ENCODE measurements around the gene XYLT1.

Gene XYLT1

DNA sequence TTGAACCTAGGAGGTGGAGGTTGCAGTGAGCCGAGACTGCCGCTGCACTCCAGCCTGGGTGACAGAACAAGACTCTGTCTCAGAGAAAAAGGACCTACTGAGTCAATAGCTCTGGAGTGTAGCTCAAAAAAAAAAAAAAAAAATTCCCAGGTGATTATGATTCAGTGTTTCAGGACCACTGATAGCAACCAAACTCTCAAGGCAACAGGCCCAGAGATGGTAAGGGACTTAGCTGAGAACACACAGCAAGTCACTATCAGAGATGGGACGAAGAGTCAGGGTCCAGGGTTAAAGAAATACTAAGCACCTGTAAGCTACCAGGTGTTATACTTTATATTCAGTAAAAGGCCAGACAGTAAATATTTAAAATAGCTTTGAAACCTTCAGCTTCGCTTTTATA is 335.3 kb downstream of the XYLT1 start:
- DNase-seq (ENCODE audit: low read depth) = no peak

DNA sequence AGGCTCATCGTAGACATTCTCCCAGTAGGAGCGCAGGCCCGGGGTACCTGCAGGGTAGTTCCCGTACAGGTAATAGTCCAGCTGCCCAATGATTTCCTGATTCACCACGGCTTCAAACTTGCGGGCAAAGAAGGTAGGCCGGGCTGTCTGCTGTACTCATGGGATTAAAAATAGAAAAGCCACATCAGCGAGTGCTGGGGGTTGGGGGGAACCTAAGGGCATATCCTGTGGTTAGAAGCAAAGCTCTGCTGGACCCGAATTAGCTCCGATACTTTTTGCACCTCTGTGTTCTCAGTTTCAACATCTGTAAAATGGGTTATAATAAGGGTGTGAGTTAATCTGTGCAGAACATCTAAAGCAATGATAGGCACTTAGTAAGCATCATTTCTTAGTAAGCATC is 336.2 kb downstream of the XYLT1 start:
- DNase-seq (ENCODE audit: low read depth) = no peak

DNA sequence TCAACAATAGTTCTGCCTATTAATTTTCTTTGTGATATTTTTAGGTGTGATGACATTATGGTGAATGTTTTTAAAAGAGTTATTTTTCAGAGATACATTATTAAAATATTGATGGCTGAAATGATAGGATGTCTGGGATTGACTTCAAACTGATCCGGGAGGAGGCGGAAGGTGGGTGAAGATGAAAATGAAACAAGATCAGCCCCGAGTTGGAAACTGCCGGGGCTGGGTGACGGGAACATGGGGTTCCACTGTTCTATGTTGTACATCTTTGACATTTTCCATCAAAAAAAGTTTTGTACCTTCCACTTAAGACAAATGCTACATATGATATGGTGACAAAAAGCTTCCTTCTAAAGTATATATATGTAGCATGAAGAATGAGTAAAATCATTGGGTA is 336.9 kb downstream of the XYLT1 start:
- no peak for DNase-seq (ENCODE audit: low read depth)

DNA sequence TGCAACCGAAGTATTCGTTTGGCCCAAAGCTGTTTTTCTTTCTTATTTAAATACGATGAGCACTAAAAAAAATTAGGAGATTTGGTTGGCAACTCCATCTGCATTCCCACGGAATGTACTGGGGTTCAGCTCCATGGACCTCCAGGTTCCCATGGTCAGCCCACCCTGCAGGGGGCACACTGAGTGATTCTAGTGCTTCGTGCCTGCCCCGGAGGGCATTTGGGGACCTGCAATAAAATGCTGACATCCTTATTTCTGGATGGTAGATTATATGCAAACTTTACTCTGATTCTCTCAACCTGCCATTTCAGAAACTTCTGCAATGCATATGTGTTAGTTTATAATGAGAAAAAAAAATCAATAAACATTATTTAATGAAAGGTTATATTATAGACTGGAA is 339.4 kb downstream of the XYLT1 start:
- no peak for DNase-seq (ENCODE audit: low read depth)

DNA sequence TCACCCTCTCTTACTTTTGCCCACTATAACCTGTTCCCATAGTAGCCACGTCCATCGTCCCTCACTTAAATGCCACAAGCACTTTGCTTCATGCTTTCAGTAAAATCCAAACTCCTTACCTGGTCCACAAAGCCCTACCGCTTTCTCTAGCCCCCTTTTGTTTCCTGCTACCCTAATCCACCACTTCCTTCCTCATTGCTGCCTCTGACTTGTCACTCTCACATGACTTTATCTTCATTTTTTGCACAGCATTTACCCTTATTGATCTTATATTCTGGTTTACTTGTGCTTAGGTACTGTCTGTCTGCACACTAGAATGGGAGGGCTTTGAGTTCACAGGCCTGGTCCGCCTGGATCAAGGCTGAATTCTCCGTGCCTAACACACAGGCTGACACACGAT is 340.0 kb downstream of the XYLT1 start:
- DNase-seq (ENCODE audit: low read depth) = no peak

DNA sequence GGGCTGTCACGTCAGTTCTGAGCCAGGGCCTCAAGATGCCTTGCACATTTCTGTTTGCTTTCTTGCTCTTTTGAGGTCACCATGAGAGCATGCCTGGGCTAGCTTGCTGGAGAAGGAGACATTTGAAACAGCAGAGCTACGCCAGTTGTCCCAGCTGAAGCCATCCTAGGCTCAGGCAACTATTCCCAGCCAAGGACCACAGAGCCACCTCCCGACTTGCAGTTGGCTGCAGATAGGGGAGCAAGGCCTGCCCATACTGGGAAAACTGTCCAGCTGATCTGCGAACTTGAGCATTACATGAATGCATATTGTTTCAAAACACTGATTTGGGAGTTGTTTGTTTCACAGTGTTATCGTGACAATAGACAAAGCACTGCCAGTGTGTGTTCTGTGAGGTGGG is 340.8 kb downstream of the XYLT1 start:
- no peak for DNase-seq (ENCODE audit: low read depth)

DNA sequence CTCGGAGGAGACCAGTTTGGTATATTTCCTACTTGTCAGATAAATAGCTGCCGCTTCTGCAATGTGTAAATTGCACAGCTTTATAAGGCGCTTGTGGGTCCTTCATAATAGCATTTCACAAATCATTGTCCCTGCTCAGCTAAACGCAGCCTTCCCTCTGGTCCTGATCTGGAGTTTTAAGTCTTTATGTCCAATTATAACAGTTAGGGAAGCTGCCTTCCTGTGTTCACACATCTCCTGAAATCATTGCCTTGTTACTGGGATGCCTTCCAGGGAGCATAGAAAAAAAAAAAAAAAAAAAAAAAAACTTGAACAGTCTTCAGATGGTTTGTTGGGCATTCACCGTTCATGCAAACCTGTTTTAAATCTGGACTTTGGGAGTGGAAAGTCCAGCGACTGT is 342.0 kb downstream of the XYLT1 start:
- no peak for DNase-seq (ENCODE audit: low read depth)

DNA sequence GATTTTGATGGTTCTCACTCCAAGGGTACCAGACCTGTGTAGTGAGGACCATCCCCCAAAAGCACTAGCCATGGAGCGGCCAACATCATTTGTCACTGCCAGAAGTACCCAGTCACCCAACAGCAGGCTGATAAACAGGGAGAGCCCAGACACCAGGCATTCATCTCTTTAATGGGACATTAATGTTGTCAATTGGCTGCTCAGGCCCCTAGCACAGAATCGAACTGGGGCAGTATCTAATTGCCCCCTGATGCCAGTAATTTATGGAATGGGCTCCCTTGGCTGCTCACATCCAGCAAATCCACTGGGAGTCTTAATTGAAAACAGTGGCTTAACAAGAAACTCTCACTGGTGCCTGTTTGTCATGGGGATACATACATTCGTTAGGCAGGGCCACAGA is 344.6 kb downstream of the XYLT1 start:
- no peak for DNase-seq (ENCODE audit: low read depth)

DNA sequence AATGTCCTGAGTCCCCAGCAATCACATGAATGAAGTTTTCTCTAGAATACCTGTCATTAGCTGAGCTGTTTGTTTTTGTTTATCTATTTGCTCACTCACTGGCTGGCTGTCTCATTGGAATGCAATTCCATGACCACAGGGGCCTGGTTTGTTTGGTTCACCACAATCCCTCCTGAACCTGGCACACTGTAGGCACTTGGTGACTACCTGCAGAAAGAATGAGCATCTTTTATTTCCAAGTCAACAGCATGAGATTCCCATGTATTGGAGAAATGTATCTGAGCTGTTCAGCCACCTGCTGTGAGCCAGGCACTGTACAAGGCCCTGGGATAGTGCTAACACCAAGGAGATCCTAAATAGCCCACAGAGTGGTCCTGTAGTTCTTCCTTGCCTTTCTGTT is 345.1 kb downstream of the XYLT1 start:
- DNase-seq (ENCODE audit: low read depth) = no peak

DNA sequence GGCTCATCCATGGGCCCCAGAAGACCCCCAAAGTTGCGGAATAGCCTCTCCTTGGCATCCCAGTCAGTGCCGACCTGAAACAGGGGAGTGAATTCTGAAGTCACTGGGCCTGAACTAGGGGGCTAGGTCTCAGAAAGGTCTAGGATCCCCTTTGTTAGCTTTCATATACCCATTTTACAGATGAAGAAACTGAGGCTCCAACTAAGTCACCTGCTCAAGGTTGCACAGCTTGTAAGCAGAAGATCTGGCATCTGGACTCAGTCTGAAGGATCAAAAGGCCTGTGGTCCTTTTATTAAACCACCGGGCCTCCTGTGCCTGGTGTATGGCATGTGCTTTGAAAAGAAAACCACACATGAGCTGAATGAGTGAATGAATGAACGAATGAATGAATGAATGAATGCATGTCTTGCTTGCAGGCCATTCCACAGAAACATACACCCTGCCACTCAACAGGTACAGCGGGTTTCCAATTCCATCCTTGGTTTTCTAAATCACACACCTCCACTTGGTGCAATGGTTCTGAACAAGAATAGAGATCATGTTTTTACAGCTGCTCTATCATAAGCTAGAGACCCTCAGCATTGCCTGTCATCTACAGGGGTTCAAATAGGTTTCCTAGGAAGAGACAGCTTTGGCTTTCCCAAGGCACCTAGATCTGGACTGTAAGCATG is 352.7 kb downstream of the XYLT1 start:
- no peak for DNase-seq (ENCODE audit: low read depth)

DNA sequence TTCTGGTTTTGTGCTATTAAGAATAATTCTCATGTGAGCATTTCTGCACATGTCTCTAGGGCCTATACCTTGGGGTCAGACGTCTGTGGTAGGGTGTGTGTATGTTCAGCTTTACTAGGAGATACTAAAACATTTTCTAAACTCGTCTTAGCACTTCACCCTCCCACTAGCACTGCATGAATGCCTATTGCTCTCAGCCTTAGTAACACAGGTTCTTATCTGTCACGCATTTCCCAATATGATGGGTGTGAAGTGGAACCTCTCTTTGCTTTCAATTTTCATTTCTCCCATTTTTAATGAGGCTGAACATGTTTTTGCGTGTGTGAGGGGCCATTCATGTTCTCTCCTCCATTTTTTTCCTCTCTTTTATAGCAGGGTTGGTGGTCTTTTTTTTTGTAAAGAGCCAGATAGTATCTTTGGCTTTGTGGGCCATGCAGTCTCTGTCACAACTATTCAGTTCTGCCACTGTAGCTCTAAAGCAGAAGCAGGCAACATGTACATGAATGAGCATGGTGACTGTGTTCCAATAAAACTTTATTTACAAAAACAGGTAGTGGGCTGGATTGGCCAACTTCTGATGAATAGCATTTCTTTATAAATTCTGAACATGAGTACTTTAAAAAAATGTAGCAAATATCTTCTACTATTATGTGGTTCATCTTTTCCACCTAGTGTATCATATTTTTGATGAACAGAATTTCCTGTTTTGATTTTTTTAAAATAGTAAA is 354.0 kb downstream of the XYLT1 start:
- DNase-seq (ENCODE audit: low read depth) = no peak

DNA sequence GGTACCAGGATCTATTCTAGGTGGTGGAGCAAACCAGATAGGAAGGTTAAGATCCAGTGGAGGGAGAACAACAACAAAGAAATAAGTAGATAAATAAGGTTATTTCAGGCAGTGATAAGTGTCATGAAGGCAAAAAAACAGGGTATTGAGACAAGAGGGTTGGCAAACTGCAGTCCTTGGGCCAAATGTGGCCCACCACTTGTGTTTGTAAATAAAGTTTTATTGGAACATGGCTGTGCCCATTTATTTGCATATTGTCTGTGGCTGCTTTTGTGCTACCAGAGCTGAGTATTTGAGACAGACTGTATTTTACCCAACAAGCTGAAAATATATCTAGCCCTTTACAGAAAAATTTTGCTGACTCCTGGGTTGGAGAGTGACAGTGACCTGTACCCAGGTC is 361.3 kb downstream of the XYLT1 start:
- no peak for DNase-seq (ENCODE audit: low read depth)

DNA sequence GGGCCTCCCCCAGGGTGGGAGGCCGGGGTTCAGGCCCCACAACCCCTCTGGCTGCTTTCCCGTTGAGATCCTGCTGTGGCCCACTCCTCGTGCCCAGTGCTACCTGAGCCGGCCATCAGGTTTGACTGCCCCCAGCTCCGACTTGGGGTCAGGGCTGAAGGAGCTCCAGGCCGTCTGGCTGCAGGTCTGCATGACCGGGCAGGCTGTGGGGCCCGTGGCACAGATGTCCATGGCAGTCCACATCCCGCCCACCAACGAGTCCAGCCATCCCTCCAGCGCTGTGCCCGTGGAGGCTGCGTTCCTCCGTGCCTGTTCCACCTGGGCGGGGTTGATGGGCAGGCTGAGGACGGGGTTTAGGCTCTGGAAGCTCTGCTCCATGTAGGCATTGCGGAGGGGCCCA is 362.2 kb downstream of the XYLT1 start:
- DNase-seq (ENCODE audit: low read depth) = no peak

DNA sequence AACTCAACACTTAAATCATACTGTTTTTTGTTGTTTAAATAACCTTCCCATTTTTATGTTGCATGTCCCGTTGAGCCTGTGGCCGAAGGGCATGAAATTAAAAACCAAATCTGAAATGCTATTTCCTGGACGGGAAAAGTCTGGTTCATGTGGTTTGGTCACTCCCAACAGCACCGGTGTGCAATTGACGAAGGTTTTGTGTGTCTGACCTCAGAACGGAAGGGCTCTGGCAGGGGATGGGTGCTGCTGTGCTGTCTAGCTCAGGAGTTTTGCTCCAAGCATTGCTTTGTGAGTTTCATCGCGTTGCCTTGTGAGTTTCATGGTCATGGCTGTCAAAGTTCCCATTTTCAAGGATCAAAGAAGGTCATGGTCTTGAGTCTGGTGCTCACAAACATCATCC is 363.3 kb downstream of the XYLT1 start:
- no peak for DNase-seq (ENCODE audit: low read depth)

DNA sequence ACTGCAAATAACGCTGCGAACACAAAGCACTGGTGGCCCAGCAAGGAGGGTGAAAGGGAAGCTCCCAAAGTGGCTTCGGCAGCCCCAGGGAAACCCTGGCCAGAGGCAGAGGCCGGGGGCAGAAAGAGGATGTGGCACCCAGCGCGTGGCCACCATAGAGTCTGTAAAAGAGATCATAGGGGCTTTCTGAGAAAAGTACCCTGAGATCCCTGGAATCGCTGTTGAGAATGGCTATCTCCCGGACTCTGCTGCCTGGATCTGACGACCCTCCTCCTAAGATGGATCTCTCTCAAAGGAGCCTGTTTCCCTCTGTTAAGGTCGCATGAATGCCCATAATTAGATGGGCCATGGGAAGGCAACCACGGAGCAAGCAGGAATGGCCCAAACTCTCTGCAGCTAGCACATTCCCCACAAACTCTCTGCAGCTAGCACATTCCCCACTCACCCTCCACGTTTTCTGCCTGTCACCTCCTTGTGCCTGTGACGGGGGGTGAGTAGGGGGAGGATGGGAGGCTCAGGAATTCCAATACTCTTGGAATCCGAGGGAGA is 364.4 kb downstream of the XYLT1 start:
- DNase-seq (ENCODE audit: low read depth) = no peak

DNA sequence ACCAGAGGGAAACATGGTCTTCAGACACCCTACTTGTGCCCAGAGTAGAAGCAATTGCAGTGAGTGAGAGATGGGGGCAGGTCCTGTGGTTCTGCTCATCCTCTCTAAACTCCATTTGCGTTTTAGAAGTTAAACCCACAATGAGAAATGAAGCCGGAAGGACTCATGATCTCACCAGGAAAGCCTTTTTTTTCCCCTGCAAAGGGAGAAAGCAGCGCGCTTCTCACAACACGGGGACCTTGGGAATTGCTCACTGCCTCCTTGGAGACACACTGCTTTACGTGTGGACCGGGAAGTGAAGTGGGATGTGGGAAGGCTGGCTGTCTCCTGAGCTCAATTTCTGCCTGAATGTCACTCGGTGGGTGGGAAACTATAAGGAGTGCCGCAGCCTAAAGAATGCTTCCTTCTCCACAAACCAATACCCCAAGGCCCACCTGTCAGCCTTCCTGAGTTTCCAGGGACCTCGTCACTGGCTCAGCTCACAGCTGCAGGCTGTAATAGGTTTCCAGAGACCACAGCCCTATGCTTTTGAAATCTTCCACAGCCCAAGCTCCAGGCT is 365.4 kb downstream of the XYLT1 start:
- no peak for DNase-seq (ENCODE audit: low read depth)

DNA sequence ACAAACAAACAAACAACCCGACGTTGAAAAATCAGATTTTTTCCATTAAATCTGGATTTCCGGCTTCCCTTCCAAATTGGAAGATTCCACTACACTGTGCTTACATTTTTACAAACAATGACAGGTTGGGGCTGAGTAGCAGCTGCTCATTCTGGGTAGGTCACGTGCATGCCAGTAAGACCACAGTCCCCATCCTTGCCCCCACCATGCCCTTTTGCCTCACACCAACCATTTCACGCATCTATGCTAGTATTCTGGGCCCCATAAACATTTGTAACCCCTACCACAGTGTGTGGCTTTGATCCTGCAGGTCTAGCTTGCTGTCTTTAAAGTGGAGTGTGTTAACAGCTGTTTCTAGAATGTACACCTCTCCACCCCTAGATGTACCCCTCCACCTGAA is 366.1 kb downstream of the XYLT1 start:
- no peak for DNase-seq (ENCODE audit: low read depth)

DNA sequence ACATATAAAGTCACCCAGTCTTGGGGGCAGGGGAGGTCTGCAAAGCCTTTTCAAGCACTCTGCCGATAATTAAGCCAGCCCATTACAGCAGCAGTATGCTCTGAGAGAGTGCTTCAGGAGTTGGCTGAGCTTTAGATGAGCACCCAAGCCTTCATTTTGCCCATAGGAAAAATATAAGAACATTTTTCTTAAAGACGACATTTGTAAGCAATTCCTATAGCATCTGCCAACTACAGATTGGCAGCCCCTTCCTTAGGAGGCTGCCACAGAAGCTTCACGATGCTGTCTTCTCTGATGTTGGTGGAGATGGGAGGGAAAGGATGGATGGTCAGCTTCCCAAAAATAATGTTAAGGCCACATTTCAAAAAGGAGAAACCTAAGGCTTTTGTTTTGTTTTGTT is 367.5 kb downstream of the XYLT1 start:
- DNase-seq (ENCODE audit: low read depth) = no peak

DNA sequence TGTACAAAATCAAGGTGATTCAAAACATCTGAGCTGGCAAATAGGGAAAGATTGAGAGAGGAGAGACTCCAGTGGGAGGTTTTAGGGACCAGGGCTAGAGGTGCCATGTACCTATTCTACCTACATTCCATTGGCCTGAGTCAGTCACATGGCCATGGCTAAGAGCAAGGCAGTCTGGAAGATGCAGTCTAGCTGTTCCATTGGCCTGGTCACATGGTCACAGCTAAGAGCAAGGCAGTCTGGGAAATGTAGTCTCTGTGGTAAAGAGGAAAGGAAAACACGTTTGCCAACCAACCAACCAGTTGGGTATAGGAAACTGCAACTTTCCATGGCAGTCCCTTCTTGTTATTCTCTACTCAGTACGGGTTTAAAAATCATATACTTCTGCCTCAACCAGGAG is 369.1 kb downstream of the XYLT1 start:
- DNase-seq (ENCODE audit: low read depth) = no peak

DNA sequence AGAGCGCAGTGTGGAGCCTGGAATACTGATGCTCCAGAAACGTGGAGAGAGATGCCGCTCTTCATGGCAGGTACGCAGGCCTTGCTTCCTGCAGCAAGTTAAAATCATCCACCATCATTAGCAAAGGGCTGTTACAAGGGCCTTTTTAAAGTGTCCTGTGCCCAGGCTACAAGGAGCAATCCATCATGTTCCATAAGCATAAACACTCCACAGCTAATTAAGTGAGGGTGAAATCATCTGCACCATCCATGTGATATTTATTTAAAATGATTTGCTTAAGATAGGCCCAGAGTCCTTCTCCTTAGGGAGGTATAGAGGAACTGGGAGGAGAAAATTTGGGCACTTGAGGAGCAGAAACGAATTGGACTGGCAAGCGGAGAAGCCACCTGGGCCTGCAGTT is 372.1 kb downstream of the XYLT1 start:
- no peak for DNase-seq (ENCODE audit: low read depth)

DNA sequence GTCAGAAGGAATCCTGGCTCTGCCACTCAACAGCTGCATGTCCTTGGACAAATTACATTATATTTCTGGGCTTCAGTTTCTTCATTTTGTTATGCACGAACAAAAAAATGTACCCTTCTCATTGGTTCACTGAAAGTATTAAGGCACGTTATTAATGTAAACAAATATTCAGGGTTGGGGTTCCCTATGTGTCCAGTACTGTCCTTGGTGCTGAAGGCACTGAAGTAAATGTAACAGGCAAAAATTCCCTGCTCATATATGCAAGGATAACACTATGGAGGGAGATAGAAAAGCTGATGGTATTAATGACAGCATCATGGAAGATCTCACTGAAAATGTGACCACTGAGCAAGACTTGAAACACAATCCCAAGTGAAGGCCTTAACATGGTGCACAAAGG is 386.6 kb downstream of the XYLT1 start:
- DNase-seq (ENCODE audit: low read depth) = no peak

DNA sequence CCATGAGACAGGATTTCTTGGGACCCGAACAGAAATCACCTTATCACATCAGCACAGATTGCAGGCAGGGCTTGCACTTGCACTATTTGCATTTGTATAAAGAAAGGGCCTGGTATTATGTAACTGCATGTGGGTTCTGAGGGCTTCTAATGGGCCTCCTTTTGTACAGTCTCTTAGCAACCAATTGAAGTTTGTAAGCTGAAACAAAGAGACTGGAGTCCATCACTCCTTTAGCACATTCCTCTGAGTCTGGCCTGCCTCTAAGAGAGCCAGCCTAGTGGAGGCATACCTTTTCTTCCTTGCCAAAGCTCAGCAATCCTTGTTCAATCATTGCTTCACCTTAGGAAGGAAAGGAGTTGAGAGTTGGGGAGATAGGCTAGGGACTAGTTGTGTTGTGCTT is 387.1 kb downstream of the XYLT1 start:
- DNase-seq (ENCODE audit: low read depth) = no peak

DNA sequence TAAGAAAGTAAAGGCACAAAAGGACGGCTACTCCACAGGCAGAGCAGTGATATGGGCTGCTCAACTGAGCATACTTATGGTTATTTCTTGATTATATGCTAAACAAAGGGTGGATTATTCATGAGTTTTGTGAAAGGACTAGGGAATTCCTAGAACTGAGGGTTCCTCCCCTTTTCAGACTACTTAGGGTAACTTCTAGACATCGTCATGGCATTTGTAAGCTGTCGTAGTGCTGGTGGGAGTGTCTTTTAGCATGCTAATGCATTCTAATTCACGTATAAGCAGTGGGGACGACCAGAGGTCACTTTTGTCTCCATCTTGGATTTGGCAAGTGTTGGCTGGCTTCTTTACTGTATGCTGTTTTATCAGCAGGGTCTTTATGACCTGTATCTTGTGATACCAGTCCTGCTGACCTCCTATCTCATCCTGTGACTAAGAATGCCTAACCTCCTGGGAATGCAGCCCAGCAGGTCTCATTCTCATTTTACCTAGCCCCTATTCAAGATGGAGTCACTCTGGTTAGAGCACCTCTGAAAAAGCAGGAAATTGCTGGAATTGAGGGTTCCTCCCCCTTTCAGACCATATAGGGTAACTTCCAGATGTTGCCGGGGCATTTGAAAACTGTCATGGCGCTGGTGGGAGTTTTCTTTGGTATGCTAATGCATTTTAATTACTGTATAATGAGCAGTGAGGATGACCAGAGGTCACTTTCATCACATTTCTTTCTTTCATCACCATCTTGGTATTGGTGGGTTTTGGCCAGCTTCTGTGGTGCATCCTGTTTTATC is 388.5 kb downstream of the XYLT1 start:
- DNase-seq (ENCODE audit: low read depth) = no peak
